22Rv1 (cell line): ENCODE data around the gene CTNNA3.

Experiments used
- CTCF ChIP-seq: fragments of 450-650 bp; IDR thresholded peaks from 2 replicates; pipeline ENCODE4 v1.5.1; 2017; ENCODE audit warnings: mild to moderate bottlenecking
- ZFX ChIP-seq: fragments of 450-650 bp; IDR thresholded peaks from 2 replicates; pipeline ENCODE4 v1.6.1; 2017; ENCODE audit warnings: antibody characterized with exemption, borderline replicate concordance

GRCh38 chr10:66071907-66072306 is 1624.1 kb downstream of the CTNNA3 start:
- TF ChIP-seq CTCF = no peak
- TF ChIP-seq ZFX = no peak
